SK-N-SH treated with all-trans-retinoic acid at 6 μM for 48 hours (cell line): ENCODE results near the gene NUMA1.

Source experiments
- BACH2 ChIP-seq: fragments of 250-450 bp; sonication (Bioruptor Pico); IDR thresholded peaks from 2 replicates; pipeline ENCODE4 v1.9.0; 2021; ENCODE audit warnings: mild to moderate bottlenecking, borderline replicate concordance
- PPARA ChIP-seq: fragments of 250-450 bp; sonication (Bioruptor Pico); IDR thresholded peaks from 2 replicates; pipeline ENCODE4 v1.5.0; 2020; ENCODE audit warnings: mild to moderate bottlenecking, borderline replicate concordance
- RARB ChIP-seq: fragments of 250-450 bp; sonication (Bioruptor Pico); IDR thresholded peaks from 2 replicates; pipeline ENCODE4 v1.8.0; 2021; ENCODE audit warnings: mild to moderate bottlenecking, moderate library complexity
- ZFP3 ChIP-seq: fragments of 250-450 bp; sonication (Bioruptor Pico); IDR thresholded peaks from 2 replicates; pipeline ENCODE4 v1.5.0; 2020; ENCODE audit warnings: mild to moderate bottlenecking, moderate library complexity
- ZFP30 ChIP-seq: fragments of 450-650 bp; formaldehyde crosslinking; IDR thresholded peaks from 2 replicates; pipeline ENCODE4 v1.5.0; 2022; ENCODE audit warnings: mild to moderate bottlenecking, moderate library complexity
- ZNF565 ChIP-seq: fragments of 450-650 bp; formaldehyde crosslinking; conservative IDR thresholded peaks from 2 replicates; pipeline ENCODE4 v1.5.0; 2020; ENCODE audit warnings: low read depth, mild to moderate bottlenecking, moderate library complexity
- TF ChIP-seq, protein P1 (sequence below): fragments of 250-450 bp; sonication (Bioruptor Pico); IDR thresholded peaks from 2 replicates; pipeline ENCODE4 v1.8.0; 2021; ENCODE audit warnings: low read depth, mild to moderate bottlenecking, moderate library complexity, borderline replicate concordance
- TF ChIP-seq, protein P2 (sequence below): fragments of 250-450 bp; sonication (Bioruptor Pico); IDR thresholded peaks from 2 replicates; pipeline ENCODE4 v1.8.0; 2020; ENCODE audit warnings: mild to moderate bottlenecking, moderate library complexity, borderline replicate concordance
- TF ChIP-seq, protein P3 (sequence below): fragments of 250-450 bp; sonication (Bioruptor Pico); IDR thresholded peaks from 2 replicates; pipeline ENCODE4 v1.5.1; 2021; ENCODE audit warnings: mild to moderate bottlenecking, moderate library complexity
- TF ChIP-seq, protein P4 (sequence below): fragments of 250-450 bp; sonication (Bioruptor Pico); IDR thresholded peaks from 2 replicates; pipeline ENCODE4 v1.5.0; 2020; ENCODE audit warnings: mild to moderate bottlenecking, moderate library complexity

DNA sequence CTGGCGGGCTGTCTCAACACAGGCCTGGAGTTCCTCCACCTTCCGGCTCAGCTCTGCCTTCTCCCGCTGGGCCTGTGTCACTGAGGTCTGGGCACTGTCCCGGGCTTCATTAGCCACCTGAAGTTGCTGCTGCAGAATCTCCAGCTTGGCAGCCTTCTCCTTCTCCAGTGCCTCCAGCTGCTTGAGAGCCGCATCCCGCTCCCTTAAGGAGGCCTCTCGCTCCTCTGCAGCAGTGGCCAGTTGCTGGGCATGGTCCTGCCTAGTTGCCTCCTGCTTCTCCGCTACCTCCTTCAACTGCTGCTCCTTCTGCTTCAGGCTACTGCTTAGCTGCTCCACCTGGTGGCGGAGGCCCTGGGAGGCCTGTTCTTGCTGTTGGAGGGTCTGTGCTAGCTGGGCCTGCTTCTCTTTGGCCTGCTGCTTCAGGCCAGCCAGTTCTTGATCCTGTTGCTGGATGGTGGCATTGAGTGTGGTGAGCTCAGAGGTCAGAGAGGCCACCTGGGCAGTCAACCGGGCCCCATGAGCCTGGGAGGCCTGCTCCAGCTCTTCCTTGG is 64.8 kb downstream of the NUMA1 start:
- TF ChIP-seq BACH2 (CRISPR knock-in tag) (no peak), ZFP30 (CRISPR knock-in tag) (no peak), ZFP3 (CRISPR knock-in tag) (no peak), ZNF565 (no peak), PPARA (CRISPR knock-in tag) (no peak), RARB (CRISPR knock-in tag) (no peak)
- TF ChIP-seq, protein P1, sequence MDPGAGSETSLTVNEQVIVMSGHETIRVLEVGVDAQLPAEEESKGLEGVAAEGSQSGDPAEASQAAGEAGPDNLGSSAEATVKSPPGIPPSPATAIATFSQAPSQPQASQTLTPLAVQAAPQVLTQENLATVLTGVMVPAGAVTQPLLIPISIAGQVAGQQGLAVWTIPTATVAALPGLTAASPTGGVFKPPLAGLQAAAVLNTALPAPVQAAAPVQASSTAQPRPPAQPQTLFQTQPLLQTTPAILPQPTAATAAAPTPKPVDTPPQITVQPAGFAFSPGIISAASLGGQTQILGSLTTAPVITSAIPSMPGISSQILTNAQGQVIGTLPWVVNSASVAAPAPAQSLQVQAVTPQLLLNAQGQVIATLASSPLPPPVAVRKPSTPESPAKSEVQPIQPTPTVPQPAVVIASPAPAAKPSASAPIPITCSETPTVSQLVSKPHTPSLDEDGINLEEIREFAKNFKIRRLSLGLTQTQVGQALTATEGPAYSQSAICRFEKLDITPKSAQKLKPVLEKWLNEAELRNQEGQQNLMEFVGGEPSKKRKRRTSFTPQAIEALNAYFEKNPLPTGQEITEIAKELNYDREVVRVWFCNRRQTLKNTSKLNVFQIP (CRISPR knock-in tag), result no peak
- TF ChIP-seq, protein P2, sequence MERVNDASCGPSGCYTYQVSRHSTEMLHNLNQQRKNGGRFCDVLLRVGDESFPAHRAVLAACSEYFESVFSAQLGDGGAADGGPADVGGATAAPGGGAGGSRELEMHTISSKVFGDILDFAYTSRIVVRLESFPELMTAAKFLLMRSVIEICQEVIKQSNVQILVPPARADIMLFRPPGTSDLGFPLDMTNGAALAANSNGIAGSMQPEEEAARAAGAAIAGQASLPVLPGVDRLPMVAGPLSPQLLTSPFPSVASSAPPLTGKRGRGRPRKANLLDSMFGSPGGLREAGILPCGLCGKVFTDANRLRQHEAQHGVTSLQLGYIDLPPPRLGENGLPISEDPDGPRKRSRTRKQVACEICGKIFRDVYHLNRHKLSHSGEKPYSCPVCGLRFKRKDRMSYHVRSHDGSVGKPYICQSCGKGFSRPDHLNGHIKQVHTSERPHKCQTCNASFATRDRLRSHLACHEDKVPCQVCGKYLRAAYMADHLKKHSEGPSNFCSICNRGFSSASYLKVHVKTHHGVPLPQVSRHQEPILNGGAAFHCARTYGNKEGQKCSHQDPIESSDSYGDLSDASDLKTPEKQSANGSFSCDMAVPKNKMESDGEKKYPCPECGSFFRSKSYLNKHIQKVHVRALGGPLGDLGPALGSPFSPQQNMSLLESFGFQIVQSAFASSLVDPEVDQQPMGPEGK, result no peak
- TF ChIP-seq, protein P3, sequence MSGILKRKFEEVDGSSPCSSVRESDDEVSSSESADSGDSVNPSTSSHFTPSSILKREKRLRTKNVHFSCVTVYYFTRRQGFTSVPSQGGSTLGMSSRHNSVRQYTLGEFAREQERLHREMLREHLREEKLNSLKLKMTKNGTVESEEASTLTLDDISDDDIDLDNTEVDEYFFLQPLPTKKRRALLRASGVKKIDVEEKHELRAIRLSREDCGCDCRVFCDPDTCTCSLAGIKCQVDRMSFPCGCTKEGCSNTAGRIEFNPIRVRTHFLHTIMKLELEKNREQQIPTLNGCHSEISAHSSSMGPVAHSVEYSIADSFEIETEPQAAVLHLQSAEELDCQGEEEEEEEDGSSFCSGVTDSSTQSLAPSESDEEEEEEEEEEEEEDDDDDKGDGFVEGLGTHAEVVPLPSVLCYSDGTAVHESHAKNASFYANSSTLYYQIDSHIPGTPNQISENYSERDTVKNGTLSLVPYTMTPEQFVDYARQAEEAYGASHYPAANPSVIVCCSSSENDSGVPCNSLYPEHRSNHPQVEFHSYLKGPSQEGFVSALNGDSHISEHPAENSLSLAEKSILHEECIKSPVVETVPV (CRISPR knock-in tag), result no peak
- TF ChIP-seq, protein P4, sequence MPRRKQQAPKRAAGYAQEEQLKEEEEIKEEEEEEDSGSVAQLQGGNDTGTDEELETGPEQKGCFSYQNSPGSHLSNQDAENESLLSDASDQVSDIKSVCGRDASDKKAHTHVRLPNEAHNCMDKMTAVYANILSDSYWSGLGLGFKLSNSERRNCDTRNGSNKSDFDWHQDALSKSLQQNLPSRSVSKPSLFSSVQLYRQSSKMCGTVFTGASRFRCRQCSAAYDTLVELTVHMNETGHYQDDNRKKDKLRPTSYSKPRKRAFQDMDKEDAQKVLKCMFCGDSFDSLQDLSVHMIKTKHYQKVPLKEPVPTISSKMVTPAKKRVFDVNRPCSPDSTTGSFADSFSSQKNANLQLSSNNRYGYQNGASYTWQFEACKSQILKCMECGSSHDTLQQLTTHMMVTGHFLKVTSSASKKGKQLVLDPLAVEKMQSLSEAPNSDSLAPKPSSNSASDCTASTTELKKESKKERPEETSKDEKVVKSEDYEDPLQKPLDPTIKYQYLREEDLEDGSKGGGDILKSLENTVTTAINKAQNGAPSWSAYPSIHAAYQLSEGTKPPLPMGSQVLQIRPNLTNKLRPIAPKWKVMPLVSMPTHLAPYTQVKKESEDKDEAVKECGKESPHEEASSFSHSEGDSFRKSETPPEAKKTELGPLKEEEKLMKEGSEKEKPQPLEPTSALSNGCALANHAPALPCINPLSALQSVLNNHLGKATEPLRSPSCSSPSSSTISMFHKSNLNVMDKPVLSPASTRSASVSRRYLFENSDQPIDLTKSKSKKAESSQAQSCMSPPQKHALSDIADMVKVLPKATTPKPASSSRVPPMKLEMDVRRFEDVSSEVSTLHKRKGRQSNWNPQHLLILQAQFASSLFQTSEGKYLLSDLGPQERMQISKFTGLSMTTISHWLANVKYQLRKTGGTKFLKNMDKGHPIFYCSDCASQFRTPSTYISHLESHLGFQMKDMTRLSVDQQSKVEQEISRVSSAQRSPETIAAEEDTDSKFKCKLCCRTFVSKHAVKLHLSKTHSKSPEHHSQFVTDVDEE, result no peak
